HG03095 (cell line): ENCODE data around the gene CLMP.

ENCODE experiments used
- ATAC-seq: cut with Tn5 transposase; IDR thresholded peaks from one replicate; pipeline ENCODE4 v1.9.1; 2021; ENCODE audit warnings: moderate library complexity; ENCODE audit not compliant: unreplicated experiment

CLMP gene

DNA sequence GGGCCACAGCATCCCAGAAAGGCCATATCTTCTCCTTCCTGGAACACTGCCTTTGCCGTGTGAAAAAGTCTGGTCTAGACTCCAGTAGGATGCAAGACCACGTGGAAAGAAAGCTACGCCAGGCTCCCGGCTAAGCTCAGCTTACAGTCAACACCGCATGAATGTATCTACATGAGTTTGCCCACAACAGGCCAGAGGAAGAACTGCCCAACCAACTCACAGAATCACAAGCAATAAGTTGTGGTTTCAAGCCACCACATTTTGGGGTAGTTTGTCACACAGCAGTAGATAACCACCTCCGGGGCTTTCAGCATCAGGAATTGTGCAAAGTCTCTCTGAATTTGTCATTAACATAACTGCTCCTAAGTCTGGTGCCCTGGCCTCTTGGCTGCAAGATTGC lies 160.5 kb downstream of the CLMP start:
- no peak for ATAC-seq

DNA sequence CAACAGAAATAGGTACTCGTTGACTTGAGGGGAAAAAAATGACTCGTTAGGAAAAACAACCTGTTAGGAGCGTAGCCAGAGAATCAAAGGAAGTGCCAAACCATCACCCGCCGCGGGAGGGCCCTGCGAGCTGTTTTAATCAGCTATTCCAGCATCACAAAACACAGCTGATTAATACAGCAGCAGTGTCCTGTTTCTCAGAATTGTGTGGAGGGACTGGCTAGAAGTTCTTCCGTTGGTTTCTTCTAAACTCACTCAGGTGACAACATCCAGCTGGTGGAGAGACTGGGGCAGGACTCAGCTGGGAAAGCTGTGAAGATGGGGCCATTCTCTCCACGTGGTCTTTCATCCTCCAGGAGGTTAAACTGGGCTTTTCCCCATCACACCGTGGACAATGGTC lies 161.2 kb downstream of the CLMP start:
- ATAC-seq: no peak

DNA sequence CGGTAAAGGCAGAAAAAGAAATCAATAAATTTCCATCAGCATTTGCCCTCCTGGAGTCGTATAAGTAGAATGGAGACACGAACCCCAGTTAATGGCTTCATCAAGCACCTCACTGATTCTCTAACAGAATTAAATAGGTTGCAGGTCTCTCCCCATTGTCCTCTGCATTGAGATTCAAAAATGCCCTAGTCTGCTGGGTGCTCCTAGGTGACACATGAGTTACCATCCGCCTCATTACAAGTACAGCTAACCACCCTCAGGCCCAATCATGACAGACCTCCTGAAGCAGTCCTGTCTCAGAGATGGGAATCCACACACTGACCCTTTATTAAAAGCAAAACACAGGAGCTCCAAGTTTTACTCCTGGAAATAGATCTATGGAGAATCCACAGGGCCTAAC lies 164.5 kb downstream of the CLMP start:
- no peak for ATAC-seq

DNA sequence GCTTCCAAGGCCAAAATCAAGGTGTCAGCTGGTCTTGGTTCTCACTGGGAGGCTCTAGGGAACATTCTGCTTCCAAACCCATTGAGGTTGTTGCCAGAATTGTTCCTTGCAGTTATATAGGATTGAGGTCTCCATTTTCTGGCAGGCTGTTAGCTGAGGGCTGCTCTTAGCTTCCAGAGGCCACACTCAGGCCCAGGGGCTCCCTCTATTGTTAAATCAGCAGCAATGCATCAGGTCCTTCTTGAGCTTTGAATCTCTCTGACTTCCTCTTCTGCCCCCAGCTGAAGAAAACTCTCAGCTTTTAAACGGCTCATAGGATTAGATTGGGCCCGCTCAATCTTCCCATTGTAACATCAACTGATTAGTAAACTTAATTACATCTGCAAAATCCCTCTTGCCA lies 174.1 kb downstream of the CLMP start:
- peak; percentile 57 for ATAC-seq
